GM21360 (cell line): ENCODE results near the gene SNX14.
"Not testable (repeated sequence)": the region's sequence is repeated elsewhere in the genome, so short reads cannot be mapped to it uniquely, and the experiment has no call there.

Experiments
- ATAC-seq: cut with Tn5 transposase; IDR thresholded peaks from one replicate; pipeline ENCODE4 v1.9.1; 2021; ENCODE audit warnings: mild to moderate bottlenecking, moderate library complexity; ENCODE audit not compliant: unreplicated experiment

SNX14 gene

GRCh38 chr6:85593438-85594196, at the start of gene SNX14:
Gene SNX14, minus strand, starts transcription at chr6:85593858. Its CDS starts 140 bp downstream, at chr6:85593718.
- peak; percentile 87 for ATAC-seq

GRCh38 chr6:85642774-85643536, 49.3 kb upstream of the SNX14 start, which contains the start of gene SYNCRIP:
Gene SYNCRIP, minus strand, starts transcription at chr6:85642886. Its CDS starts 1,447 bp downstream, at chr6:85641439.
- ATAC-seq, result peak; percentile 72

- no peak for ATAC-seq
Observed at GRCh38 chr6:85641897-85642773, 48.5 kb upstream of the SNX14 start.

GRCh38 chr6:85641522-85641896, 47.9 kb upstream of the SNX14 start:
- ATAC-seq, result no peak

- no peak for ATAC-seq
Observed at GRCh38 chr6:85640821-85641220, 47.2 kb upstream of the SNX14 start.

- ATAC-seq, result no peak
Observed at GRCh38 chr6:85637579-85637978, 43.9 kb upstream of the SNX14 start.

GRCh38 chr6:85632164-85632942, 38.7 kb upstream of the SNX14 start:
- no peak for ATAC-seq

GRCh38 chr6:85631117-85631516, 37.5 kb upstream of the SNX14 start:
- ATAC-seq, result not testable (repeated sequence)

- ATAC-seq, result no peak
Observed at GRCh38 chr6:85628353-85628752, 34.7 kb upstream of the SNX14 start.

- ATAC-seq, result no peak
Observed at GRCh38 chr6:85620308-85620707, 26.6 kb upstream of the SNX14 start.

- ATAC-seq, result no peak
Observed at GRCh38 chr6:85614780-85615179, 21.1 kb upstream of the SNX14 start.

GRCh38 chr6:85612690-85613474, 19.2 kb upstream of the SNX14 start:
- ATAC-seq, result no peak

GRCh38 chr6:85610182-85610895, 16.7 kb upstream of the SNX14 start:
- ATAC-seq, result no peak

GRCh38 chr6:85602100-85602499, 8.4 kb upstream of the SNX14 start:
- ATAC-seq, result no peak

- no peak for ATAC-seq
Observed at GRCh38 chr6:85600713-85601313, 7.2 kb upstream of the SNX14 start.

- ATAC-seq, result peak; percentile 8
Observed at GRCh38 chr6:85594197-85594930, 706 bp upstream of the SNX14 start.

- ATAC-seq, result no peak
Observed at GRCh38 chr6:85592033-85592432, 1.6 kb downstream of the SNX14 start.

GRCh38 chr6:85591207-85591606, 2.5 kb downstream of the SNX14 start:
- no peak for ATAC-seq
